Caki2 (cell line): Measurements from ENCODE around the gene SOS1. TPM values are rescaled to one million over a fixed set of nuclear protein-coding genes. Genes with fewer than 3 reads are reported as not detected.
"Not testable (repeated sequence)": the region's sequence is repeated elsewhere in the genome, so short reads cannot be mapped to it uniquely, and the experiment has no call there.

Experiments
- DNase-seq: peaks from one replicate; pipeline ENCODE4 v3.0.0-alpha.2; 2015; ENCODE audit warnings: low read depth
- in situ Hi-C: cut with HindIII; loops from 2 replicates; pipeline ENCODE4 v1.10.0; 2016; ENCODE audit warnings: low sequenced_read_pairs, low pct_unique_long_range_greater_than_20kb, mixed read lengths
- total RNA-seq: library from RNA; depleted of rRNA; stranded (reverse); fragments of >200 nt; shearing (Covaris generic); gene quantifications from 2 replicates; pipeline ENCODE4 v1.2.3, GENCODE V29; 2014; ENCODE audit warnings: low replicate concordance; rRNA removed

Gene SOS1
- total RNA-seq: 8.7 and 9.5 TPM in 2 replicates

GRCh38 chr2:39120771-39121522, at the start of gene SOS1:
SOS1 (minus strand) TSS chr2:39121051; CDS start chr2:39120422, 629 bp downstream.
- in situ Hi-C loops: no loop called here

DNA sequence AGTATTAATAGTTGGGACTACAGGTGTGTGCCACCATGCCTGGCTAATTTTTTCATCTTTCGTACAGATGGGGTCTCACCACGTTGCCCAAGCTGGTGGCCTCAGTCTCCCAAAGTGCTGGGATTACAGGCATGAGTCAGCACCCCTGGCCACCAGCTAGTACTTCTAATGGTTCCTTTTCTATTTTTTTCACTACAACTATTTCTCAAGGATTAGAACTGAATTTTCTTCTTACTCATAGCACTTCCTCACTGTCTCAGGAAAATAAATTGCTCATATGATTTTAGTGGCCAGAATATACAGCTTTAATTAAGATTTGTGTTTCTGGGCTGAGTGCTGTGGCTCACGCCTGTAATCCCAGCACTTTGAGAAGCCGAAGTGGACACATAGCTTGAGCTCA, 43.2 kb upstream of the SOS1 start:
- DNase-seq: no peak
- in situ Hi-C loops: no loop called here

More at GRCh38 chr2:39120771-39121522, at the start of gene SOS1:
- DNase-seq: peak; percentile 94

DNA sequence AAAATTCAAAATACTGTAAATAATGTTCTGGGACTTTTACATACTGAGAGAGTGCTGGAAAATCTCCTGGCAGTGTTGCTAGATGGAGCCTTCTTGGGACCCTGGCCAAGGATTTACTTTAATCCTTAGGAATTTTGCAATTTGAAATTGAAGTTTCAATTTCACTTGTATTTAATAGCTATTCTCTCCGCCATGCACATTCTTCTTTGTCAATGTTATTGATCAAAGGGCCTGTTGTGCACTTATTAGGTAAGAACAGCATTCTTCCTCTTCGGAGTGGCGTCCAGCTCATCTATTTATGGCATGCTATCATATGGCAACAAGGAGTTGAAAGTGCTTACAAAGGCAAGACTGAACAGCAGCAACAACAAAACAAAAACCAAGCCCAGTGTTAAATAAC, 40.1 kb upstream of the SOS1 start:
- in situ Hi-C loops: no loop called here
- DNase-seq: no peak

GRCh38 chr2:39159283-39159682, 38.4 kb upstream of the SOS1 start:
- in situ Hi-C loops: no loop called here

GRCh38 chr2:39158351-39158750, 37.5 kb upstream of the SOS1 start:
- in situ Hi-C loops: no loop called here
- no peak for DNase-seq

More at GRCh38 chr2:39159283-39159682, 38.4 kb upstream of the SOS1 start:
- no peak for DNase-seq

- in situ Hi-C loops: no loop called here
These were observed 36.0 kb upstream of the SOS1 start for GRCh38 chr2:39156846-39157245.

GRCh38 chr2:39156107-39156506, 35.3 kb upstream of the SOS1 start:
- in situ Hi-C loops: no loop called here
- no peak for DNase-seq

More at GRCh38 chr2:39156846-39157245, 36.0 kb upstream of the SOS1 start:
- no peak for DNase-seq

- DNase-seq, in situ Hi-C loops: not testable (repeated sequence)
These were observed 34.7 kb upstream of the SOS1 start for GRCh38 chr2:39155573-39155972.

GRCh38 chr2:39154944-39155343, 34.1 kb upstream of the SOS1 start:
- in situ Hi-C loops: no loop called here
- no peak for DNase-seq

DNA sequence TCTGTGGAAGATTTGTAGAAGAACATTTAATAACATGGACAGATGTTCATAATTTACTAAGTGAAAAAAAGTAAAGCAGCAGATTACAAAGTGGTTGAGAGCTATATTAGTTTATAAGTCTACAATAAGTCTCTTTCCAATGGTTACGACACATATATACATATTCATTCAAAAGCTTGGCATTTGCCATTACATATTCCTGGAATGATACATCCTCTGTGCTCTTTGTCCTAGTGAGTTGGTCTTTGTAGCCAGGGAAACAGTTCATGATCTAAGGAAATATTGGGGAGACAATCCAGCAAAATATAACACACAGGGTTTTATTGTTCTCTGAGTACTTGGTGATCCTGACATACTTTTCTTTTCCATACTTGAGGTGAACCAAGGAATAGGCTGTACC, 32.5 kb upstream of the SOS1 start:
- no peak for DNase-seq
- in situ Hi-C loops: no loop called here

GRCh38 chr2:39152504-39152903, 31.7 kb upstream of the SOS1 start:
- in situ Hi-C loops: no loop called here

GRCh38 chr2:39150890-39151497, 30.1 kb upstream of the SOS1 start:
- DNase-seq: no peak
- in situ Hi-C loops: no loop called here

More at GRCh38 chr2:39152504-39152903, 31.7 kb upstream of the SOS1 start:
- no peak for DNase-seq

GRCh38 chr2:39150102-39150562, 29.3 kb upstream of the SOS1 start:
- DNase-seq: no peak
- in situ Hi-C loops: no loop called here

DNA sequence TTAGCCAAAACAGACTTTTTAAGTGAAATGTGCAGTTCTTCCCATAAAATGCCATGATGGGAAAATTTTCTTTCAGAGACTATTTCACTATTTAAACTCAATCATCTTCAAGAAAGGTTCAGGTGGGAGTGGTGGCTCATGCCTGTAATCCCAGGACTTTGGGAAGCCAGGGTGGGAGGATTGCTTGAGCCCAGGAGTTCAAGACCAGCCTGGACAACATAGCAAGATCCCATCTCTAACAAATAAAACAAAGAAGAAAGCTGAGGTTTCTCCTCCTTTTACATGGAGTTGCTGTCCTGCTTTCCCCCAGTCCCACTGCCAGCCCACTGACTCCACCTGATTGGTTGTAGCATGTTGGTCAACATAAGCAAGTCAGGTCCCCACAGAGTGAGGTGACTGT, 25.8 kb upstream of the SOS1 start:
- in situ Hi-C loops: no loop called here

DNA sequence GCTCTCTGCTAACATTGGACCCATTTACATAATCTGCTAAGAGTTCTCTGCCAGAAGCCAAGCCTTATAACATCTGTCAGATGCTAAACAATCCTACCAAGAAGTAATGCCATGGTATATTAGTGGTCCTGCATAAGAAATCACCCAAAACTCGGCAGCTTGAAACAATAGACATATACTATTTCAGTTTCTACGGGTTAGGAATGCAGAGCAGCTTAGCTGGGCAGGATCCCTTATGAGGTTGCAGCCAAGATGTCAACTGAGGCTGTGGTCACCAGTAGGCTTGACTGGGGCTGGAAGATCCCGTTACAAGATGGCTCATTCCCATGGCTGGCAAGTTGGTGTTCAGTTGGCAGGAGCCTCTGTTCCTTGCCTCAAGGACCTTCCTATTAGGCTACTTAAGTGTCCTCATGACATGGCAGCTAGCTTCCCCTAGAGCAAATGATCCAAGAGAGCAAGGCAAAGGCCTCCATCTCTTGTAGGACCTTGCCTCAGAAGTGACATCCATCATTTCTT, 25.1 kb upstream of the SOS1 start:
- in situ Hi-C loops: no loop called here
- DNase-seq: no peak

More for the DNA sequence above, 25.8 kb upstream of the SOS1 start:
- no peak for DNase-seq

DNA sequence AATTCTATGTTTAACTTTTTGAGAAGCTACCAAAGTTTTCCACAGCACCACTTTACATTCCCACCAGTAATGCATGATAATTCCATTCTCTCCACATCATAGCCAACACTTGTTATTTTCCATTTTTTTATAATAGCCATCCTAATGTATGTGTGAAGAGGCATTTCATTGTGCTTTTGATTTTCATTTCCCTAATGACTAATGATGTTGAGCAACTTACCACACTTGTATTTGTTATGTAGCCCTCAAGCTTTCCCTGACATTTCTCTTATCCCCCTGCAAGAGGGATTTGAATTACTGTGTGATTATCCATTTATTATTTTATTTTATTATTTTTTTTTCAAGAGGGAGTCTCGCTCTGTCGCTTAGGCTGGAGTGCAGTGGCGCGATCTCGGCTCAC, 23.6 kb upstream of the SOS1 start:
- DNase-seq: no peak
- in situ Hi-C loops: no loop called here

DNA sequence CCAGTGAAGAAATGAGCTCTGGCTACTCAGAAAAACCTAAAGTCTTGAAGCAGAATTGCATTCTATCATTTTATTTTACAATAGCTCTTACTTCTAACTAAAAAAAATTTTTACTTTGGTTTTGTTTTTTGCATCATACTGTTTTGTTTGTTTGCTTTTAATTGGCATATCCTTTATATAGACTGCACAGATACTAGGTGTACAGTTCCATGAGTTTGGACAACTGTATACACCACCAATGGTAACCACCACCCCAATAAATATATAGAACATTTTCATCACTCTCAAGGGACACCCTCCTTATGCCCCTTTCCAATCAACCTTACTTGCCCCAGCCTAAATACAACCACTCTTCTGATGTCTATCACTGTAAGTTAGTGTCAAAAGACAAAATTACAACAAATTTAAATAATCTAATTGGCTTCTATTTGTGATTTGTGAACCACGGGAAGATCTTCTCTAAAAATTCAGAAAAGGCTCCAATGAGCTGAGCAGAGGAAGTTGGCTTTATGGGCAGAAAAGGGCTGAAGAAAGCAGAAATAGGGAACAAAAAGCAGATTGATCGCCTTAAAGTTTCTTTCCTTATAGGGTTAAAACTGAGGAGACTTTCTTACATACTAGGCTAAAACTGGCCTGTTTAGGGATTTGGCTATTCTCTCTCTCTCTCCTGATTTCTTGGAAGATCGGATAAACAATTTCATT, 22.2 kb upstream of the SOS1 start:
- DNase-seq: no peak
- in situ Hi-C loops: no loop called here

DNA sequence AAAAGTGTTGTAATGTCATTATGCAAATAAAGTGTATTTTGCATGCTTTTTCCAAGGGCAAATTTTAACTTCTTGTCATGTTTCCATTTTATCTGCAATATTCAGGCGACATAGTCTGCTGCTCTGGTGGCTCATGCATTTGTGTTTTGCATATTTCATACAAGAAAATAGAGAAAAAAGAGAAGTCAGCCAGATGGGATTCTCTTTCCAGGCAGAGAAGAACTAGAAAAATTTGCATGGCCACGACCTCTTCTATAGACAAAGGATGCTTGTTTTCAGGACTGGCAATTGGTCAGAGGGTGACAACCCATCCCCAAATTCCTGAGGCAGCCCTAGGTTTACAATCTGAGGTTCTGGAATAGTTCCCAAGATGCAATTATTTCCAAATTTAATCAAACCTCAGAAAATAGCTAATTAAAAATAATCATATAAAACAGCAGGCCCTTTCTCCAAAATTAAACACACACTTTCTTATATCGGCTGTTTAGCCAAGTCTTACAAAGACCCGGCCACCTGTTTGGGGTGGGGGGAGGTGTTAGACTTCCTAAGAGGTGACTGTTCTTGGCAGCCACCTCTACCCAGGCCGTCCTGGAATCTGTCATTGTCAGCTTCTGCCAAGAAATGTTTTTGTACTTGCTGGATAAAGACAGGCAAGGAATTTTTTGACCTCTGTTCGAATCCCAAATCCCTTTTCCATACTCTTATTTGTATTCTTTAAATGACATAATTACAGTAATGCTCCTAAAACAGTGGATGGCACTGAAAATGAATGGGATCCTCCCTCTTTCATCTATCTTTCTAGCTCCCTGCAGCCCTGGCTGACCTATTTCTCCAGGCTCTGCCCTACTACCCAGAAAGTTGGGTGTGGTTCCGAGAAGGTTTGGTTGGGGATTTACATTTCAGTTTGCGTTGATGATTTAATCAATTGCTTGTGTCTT, 20.8 kb upstream of the SOS1 start:
- no peak for DNase-seq
- in situ Hi-C loops: no loop called here
